Measurements from ENCODE around the gene MADD.
"Not testable (repeated sequence)": the region's sequence is repeated elsewhere in the genome, so short reads cannot be mapped to it uniquely, and the experiment has no call there.

Gene MADD

GRCh38 chr11:47326198-47326597 is 56.3 kb downstream of the MADD start:
- no peak for DNase-seq

- DNase-seq = no peak
Measured at GRCh38 chr11:47327025-47327424, 57.1 kb downstream of the MADD start.

DNA sequence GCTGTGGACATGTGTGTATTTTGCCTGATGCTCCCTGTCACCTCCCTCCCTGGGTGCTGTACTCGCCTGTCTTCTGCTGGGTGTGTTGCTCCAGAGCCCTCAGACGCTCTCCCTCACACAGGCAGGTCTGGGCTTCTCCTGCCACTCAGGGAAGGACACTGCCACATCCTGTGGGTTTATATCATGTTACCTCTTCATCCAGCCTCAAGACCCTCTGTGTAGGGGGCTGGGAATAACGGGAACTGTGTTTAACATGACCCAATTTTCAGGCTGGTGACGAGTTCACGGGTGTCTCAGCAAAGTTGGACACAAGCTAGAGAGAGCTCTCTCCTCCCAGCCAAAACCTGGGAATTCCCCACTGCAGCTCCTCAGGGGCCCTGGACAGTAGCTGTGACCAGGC is 58.0 kb downstream of the MADD start:
- no peak for DNase-seq

DNA sequence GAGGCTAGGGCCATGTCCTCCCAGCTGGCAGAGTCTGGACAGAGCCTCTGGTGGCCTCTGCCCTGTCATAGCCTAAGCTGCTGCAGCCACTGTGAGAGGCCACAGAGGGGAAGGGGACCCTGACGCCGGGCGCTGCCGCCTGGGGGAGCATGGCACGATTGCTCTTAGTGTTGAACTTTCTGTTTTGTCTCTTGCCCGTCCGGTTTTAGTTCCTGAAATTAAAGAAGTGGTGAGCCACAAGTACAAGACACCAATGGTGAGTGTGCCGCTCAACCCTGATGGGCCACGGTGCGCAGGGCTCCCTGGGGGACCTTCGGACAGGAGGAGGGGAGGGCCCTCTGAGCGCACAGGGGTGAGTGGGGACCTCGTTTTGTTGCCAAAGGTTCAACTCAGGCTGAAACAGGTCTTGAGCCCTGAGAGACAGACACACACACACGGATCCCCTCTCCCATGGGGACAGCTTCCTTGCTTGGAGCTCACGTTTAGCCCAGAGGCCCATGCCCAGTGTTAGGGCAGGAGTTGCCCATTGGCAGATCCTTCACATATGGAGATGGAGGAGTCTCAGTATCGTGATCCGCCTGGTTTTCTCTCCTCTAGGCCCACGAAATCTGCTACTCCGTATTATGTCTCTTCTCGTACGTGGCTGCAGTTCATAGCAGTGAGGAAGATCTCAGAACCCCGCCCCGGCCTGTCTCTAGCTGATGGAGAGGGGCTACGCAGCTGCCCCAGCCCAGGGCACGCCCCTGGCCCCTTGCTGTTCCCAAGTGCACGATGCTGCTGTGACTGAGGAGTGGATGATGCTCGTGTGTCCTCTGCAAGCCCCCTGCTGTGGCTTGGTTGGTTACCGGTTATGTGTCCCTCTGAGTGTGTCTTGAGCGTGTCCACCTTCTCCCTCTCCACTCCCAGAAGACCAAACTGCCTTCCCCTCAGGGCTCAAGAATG is 58.8 kb downstream of the MADD start:
- DNase-seq = no peak

DNA sequence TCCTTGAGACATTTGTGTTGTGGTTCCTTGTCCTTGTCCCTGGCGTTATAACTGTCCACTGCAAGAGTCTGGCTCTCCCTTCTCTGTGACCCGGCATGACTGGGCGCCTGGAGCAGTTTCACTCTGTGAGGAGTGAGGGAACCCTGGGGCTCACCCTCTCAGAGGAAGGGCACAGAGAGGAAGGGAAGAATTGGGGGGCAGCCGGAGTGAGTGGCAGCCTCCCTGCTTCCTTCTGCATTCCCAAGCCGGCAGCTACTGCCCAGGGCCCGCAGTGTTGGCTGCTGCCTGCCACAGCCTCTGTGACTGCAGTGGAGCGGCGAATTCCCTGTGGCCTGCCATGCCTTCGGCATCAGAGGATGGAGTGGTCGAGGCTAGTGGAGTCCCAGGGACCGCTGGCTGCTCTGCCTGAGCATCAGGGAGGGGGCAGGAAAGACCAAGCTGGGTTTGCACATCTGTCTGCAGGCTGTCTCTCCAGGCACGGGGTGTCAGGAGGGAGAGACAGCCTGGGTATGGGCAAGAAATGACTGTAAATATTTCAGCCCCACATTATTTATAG is 59.6 kb downstream of the MADD start:
- DNase-seq = no peak

- no peak for DNase-seq
Measured at GRCh38 chr11:47329987-47330931, 60.3 kb downstream of the MADD start.

GRCh38 chr11:47331454-47332302 is 61.7 kb downstream of the MADD start:
- DNase-seq = no peak

- DNase-seq = no peak
Measured at GRCh38 chr11:47332303-47332711, 62.4 kb downstream of the MADD start.

GRCh38 chr11:47332791-47333525 is 63.0 kb downstream of the MADD start:
- no peak for DNase-seq

GRCh38 chr11:47333526-47333845 is 63.6 kb downstream of the MADD start:
- DNase-seq = no peak

GRCh38 chr11:47333886-47334443 is 64.0 kb downstream of the MADD start:
- no peak for DNase-seq

- not testable (repeated sequence) for DNase-seq
Measured at GRCh38 chr11:47334699-47335411, 64.9 kb downstream of the MADD start.

- no peak for DNase-seq
Measured at GRCh38 chr11:47335733-47336132, 65.8 kb downstream of the MADD start.

GRCh38 chr11:47336595-47336994 is 66.7 kb downstream of the MADD start:
- no peak for DNase-seq

DNA sequence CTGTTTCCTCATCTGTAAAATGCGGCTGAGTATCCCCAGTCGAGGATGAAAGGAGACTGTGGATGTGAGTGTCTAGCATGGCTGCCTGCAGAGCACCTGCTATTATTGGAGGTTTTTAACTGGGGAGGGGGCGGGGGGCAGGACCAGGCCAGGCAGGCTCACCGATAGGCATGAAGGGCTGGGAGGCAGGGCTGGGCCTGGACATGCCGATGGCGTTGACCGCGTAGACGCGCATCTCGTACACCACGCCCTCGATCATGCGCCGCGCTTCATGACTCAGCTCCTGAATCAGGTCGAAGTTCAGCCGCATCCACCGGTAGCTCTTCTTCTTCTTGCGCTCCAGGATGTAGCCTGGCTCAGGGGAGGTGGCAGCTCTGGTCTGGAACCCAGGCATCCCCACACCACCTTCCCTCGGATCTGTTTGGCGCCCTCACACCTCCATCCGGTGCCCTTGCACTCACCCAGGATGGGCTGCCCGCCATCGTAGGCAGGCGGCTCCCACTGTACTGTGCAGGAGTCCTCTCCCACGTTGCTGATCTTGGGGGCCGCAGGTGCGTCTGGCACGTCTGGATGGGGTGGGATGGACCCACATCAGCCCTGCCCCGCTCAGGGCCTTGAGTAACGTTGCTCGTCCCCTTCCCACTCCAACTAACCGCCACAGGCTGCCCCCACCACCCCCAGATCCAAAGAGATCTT is 67.4 kb downstream of the MADD start:
- DNase-seq = no peak

- DNase-seq = no peak
Measured at GRCh38 chr11:47338396-47339241, 68.7 kb downstream of the MADD start.

DNA sequence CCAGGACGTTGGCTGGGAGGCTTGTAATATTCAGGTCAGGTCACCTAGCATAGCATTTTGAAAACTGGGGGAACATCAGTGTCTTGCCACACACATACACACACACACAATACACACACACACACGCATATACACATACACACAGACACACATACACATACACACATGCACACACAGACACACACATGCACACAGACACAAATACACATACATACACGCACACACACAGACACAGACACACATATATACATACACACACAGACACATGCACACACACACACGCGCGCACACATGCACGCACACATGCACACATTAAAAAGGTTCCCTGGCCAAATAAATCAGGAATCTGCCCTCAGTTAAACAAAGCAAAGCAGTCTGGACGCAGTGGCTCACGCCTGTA is 70.1 kb downstream of the MADD start:
- DNase-seq = no peak

GRCh38 chr11:47340980-47341775 is 71.2 kb downstream of the MADD start:
- no peak for DNase-seq
